Ishikawa (cell line): Measurements from ENCODE around the gene ZNF609.

Experiments
- CEBPB ChIP-seq: IDR thresholded peaks from 2 replicates; pipeline ENCODE4 v1.6.1; 2012
- CREB1 ChIP-seq: IDR thresholded peaks from 2 replicates; pipeline ENCODE4 v1.6.1; 2012; ENCODE audit warnings: low read depth
- EGR1 ChIP-seq: IDR thresholded peaks from 2 replicates; pipeline ENCODE4 v1.6.1; 2012
- EP300 ChIP-seq: IDR thresholded peaks from 2 replicates; pipeline ENCODE4 v1.6.1; 2012; ENCODE audit warnings: borderline replicate concordance
- FOXM1 ChIP-seq: IDR thresholded peaks from 2 replicates; pipeline ENCODE4 v1.6.1; 2012; ENCODE audit warnings: low read depth, borderline replicate concordance
- NFIC ChIP-seq: IDR thresholded peaks from 2 replicates; pipeline ENCODE4 v1.6.1; 2012
- RAD21 ChIP-seq: IDR thresholded peaks from 2 replicates; pipeline ENCODE4 v1.6.1; 2012; ENCODE audit warnings: low read depth
- TAF1 ChIP-seq: IDR thresholded peaks from 2 replicates; pipeline ENCODE4 v1.6.1; 2012; ENCODE audit warnings: low read depth, mild to moderate bottlenecking
- TCF12 ChIP-seq: IDR thresholded peaks from 2 replicates; pipeline ENCODE4 v1.6.1; 2012; ENCODE audit warnings: low read depth
- TEAD4 ChIP-seq: IDR thresholded peaks from 2 replicates; pipeline ENCODE4 v1.6.1; 2012
- YY1 ChIP-seq: IDR thresholded peaks from 2 replicates; pipeline ENCODE4 v1.6.1; 2012; ENCODE audit warnings: low read depth
- ZBTB7A ChIP-seq: IDR thresholded peaks from 2 replicates; pipeline ENCODE4 v1.6.1; 2012; ENCODE audit warnings: low read depth
- TF ChIP-seq, protein P1 (sequence below): IDR thresholded peaks from 2 replicates; pipeline ENCODE4 v1.6.1; 2012
- TF ChIP-seq, protein P2 (sequence below): IDR thresholded peaks from 2 replicates; pipeline ENCODE4 v1.6.1; 2012; ENCODE audit warnings: low read depth, mild to moderate bottlenecking
- TF ChIP-seq, protein P3 (sequence below): IDR thresholded peaks from 2 replicates; pipeline ENCODE4 v1.6.1; 2012

ZNF609 gene

DNA sequence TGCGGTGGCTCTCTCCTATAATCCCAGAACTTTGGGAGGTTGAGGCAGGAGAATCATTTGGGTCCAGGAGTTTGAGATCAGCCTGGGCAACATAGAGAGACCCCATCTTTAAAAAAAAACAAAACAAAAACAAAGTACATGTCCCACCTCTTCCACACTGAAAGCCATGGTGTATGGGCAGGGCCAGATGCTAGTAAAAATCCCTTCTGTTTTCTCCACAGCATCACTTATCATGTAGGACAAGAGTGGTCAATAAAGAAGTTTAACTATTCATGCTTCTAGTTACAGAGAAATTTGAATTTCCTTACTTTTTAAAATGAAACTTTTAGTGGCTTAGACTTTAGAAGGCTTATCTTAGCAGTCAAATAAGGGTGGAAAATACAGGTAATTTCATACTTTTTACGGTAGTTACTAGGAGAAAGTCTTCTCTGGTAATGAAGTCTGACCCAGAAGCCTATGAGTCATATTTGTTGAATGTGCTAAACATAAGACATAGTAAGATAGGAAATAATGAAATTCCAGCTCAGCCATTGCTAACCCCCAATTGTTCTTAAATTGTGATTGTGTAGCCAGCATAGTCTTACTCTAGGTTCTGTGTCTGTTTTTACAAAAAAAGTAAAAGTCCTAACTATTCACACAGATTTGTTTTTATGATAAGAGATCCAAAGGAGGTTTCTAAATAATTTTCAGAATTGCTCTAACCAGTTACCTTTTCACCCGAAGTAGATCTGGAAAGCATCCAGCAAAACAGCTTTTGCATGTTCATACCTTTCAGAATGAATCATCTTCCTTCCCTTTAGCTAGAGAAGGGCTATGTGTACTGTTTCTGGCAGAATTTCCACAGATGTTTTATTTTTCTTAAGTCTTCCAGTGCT is 16.4 kb upstream of the ZNF609 start:
- TF ChIP-seq, protein P1, sequence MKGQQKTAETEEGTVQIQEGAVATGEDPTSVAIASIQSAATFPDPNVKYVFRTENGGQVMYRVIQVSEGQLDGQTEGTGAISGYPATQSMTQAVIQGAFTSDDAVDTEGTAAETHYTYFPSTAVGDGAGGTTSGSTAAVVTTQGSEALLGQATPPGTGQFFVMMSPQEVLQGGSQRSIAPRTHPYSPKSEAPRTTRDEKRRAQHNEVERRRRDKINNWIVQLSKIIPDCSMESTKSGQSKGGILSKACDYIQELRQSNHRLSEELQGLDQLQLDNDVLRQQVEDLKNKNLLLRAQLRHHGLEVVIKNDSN = no peak
- TF ChIP-seq, protein P2, sequence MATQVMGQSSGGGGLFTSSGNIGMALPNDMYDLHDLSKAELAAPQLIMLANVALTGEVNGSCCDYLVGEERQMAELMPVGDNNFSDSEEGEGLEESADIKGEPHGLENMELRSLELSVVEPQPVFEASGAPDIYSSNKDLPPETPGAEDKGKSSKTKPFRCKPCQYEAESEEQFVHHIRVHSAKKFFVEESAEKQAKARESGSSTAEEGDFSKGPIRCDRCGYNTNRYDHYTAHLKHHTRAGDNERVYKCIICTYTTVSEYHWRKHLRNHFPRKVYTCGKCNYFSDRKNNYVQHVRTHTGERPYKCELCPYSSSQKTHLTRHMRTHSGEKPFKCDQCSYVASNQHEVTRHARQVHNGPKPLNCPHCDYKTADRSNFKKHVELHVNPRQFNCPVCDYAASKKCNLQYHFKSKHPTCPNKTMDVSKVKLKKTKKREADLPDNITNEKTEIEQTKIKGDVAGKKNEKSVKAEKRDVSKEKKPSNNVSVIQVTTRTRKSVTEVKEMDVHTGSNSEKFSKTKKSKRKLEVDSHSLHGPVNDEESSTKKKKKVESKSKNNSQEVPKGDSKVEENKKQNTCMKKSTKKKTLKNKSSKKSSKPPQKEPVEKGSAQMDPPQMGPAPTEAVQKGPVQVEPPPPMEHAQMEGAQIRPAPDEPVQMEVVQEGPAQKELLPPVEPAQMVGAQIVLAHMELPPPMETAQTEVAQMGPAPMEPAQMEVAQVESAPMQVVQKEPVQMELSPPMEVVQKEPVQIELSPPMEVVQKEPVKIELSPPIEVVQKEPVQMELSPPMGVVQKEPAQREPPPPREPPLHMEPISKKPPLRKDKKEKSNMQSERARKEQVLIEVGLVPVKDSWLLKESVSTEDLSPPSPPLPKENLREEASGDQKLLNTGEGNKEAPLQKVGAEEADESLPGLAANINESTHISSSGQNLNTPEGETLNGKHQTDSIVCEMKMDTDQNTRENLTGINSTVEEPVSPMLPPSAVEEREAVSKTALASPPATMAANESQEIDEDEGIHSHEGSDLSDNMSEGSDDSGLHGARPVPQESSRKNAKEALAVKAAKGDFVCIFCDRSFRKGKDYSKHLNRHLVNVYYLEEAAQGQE = no peak
- TF ChIP-seq RAD21 (no peak), TEAD4 (peak; percentile 44), EGR1 (no peak), NFIC (peak; percentile 59), TAF1 (no peak), ZBTB7A (no peak), EP300 (no peak), TCF12 (no peak)

DNA sequence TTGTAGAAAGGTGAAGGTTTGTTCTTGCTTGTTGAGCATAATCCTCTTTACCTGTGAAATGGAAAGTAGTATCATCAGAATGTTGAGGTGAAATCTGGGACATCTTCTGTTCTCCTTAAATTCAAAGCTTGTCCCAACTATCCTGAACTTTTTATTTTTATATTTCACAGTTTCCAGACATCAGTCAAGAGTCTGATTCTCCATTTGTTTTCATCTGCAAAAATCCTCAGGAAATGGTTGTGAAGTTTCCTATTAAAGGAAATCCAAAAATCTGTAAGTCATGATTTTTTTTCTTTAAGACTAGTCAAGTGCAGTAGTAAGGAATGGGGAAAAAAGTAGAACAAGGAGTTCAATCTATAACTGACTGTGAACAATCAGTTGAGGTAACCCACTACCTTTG is 15.5 kb upstream of the ZNF609 start:
- no peak for TF ChIP-seq ZBTB7A

DNA sequence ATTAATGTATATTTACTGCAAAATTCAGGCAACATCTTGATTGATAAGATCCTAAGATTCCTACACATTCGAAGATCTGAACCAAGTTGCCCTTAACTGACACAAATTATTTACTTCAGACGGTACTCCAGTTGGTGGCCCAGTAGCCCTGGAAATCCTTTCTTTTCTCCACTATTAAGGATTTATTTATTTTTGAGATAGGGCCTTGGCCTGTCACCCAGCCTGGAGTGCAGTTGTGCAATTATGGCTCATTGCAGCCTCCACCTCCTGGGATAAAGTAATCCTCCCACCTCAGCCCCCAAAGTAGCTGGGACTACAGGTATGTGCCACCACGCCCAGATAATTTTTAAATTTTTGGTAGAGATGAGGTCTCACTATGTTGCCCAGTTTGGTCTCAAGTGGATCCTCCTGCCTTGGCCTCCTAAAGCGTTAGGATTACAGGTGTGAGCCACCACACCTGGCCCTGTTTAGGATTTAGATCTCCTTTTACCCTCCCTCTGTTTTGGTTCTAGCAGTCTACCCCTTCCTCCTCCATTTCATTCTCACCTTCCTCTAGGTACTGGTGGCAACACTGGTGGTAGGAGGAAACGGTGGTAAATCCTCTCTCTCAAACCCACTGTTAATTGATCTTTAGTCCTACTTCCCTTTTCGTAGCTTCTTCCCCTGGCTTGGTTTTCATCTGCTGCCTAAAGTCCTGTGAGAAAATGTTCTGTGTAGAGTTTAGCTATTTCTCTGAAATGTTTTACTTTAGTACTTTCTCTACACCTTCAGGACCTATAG is 12.7 kb upstream of the ZNF609 start:
- TF ChIP-seq CEBPB = no peak

DNA sequence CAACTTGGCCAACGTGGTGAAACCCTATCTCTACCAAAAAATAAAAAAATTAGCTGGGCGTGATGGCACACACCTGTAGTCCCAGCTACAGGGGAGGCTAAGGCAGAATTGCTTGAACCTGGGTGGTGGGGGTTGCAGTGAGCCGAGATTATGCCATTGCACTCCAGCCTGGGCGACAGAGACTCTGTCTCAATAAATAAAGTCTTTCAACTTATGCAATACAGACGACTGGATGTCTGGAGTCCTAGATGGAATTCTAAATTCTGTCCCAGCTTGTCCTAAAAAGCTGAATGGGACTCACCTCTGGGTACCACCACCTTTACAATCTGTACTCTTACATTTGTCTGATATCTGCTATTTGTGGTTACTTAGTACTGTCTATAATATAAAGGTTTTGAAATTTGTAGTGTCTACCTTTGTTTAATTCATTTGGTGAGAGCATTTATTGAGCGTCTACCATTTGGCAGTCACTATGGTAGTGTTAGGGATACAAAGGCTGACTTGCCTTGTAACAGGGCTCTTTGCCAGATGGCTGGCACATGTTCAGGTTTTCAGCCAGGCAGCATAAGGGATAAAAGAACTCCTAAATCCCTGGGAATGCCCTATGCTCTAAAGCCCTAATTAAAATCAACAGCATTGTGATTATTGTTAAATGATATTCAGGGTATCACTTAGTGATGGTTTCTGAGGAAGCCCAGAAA is 7.2 kb upstream of the ZNF609 start:
- no peak for TF ChIP-seq NFIC
- no peak for TF ChIP-seq CREB1
- no peak for TF ChIP-seq TEAD4
- TF ChIP-seq, protein P1 = no peak
- TF ChIP-seq RAD21 = no peak
- no peak for TF ChIP-seq FOXM1
- TF ChIP-seq ZBTB7A = no peak
- no peak for TF ChIP-seq TCF12
- no peak for TF ChIP-seq YY1
- TF ChIP-seq, protein P2 = no peak
- no peak for TF ChIP-seq CEBPB
- TF ChIP-seq, protein P3, sequence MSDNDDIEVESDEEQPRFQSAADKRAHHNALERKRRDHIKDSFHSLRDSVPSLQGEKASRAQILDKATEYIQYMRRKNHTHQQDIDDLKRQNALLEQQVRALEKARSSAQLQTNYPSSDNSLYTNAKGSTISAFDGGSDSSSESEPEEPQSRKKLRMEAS = no peak
- TF ChIP-seq TAF1 = no peak
- TF ChIP-seq EGR1 = no peak
- no peak for TF ChIP-seq EP300

DNA sequence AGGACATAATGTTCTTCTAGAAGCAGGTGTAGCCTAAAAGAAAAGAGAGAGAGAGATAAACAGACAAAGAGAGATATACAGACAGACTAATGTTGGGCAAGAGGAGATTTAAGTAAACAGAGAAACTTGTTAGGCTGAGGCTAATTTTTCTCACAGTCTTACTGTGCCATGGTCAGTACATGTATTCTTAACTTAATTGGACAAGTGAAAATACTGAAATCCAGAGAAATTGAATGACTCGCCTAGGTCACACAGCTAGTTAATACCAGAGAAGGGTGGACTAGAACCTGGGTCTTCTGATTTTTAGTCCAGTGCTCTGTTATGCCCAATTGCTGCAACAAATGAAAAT is 6.7 kb upstream of the ZNF609 start:
- TF ChIP-seq, protein P1 = no peak
- TF ChIP-seq TAF1 (no peak), CREB1 (no peak)
- TF ChIP-seq, protein P2 = no peak
